ENCODE data around the gene SOHLH2.

DNA sequence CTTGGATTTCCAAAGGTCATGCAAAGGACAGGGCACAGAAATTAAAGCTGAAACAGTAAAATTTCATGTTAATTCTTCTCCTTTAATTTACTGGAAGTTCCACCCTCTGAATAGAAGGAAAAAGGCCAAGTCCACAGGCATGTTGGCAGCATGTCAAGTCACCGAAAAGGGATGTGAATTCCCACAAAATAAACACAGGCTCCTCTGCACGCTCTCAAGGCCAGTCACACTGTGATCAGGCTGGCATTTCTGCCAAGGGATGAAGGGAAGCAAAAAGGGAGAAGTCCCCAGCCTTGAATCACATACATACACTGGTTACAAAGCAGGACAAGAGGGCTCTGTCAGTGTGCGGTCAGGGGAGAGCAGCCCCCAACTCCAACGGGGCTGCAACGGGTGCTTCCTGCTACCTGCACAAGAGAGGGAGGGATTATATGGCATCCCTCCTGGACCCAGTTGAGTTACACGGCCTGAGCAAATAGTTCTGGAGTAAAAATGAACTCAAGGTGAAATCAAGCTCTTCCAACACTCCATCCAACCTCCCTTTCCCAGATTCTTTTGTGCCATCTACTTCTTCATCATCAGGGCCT lies 90.0 kb downstream of the SOHLH2 start:
- TF ChIP-seq, protein P1, sequence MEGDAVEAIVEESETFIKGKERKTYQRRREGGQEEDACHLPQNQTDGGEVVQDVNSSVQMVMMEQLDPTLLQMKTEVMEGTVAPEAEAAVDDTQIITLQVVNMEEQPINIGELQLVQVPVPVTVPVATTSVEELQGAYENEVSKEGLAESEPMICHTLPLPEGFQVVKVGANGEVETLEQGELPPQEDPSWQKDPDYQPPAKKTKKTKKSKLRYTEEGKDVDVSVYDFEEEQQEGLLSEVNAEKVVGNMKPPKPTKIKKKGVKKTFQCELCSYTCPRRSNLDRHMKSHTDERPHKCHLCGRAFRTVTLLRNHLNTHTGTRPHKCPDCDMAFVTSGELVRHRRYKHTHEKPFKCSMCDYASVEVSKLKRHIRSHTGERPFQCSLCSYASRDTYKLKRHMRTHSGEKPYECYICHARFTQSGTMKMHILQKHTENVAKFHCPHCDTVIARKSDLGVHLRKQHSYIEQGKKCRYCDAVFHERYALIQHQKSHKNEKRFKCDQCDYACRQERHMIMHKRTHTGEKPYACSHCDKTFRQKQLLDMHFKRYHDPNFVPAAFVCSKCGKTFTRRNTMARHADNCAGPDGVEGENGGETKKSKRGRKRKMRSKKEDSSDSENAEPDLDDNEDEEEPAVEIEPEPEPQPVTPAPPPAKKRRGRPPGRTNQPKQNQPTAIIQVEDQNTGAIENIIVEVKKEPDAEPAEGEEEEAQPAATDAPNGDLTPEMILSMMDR (IDR thresholded peaks at IDR 0.05), result no peak
- TF ChIP-seq EP300 (IDR thresholded peaks at IDR 0.05) (no peak), POLR2AphosphoS5 (IDR thresholded peaks at IDR 0.05) (no peak), POLR2A (IDR thresholded peaks at IDR 0.05) (no peak)

All from gastroesophageal sphincter (tissue), 3 donors.